Superior temporal gyrus (tissue), 1 donor: ENCODE data around the gene ARFRP1.
"Not testable (repeated sequence)": the region's sequence is repeated elsewhere in the genome, so short reads cannot be mapped to it uniquely, and the experiment has no call there.

Experiments used
- DNase-seq: peaks from one replicate; pipeline ENCODE4 v3.0.0-alpha.2; 2016; ENCODE audit errors: extremely low spot score

Gene ARFRP1

GRCh38 chr20:63675681-63676368, 32.0 kb downstream of the ARFRP1 start:
- DNase-seq, result no peak

- DNase-seq, result no peak
These were observed 33.8 kb downstream of the ARFRP1 start for GRCh38 chr20:63673951-63674350.

- DNase-seq, result no peak
These were observed 35.1 kb downstream of the ARFRP1 start for GRCh38 chr20:63672666-63673065.

GRCh38 chr20:63671695-63672094, 36.1 kb downstream of the ARFRP1 start:
- DNase-seq, result not testable (repeated sequence)

- DNase-seq, result no peak
These were observed 39.4 kb downstream of the ARFRP1 start for GRCh38 chr20:63668351-63668750.

- DNase-seq, result no peak
These were observed 39.9 kb downstream of the ARFRP1 start for GRCh38 chr20:63667858-63668257.

- DNase-seq, result no peak
These were observed 42.1 kb downstream of the ARFRP1 start for GRCh38 chr20:63665708-63666107.

- peak; percentile 52 for DNase-seq
These were observed 42.7 kb downstream of the ARFRP1 start for GRCh38 chr20:63664861-63665594.

GRCh38 chr20:63664143-63664851, 43.5 kb downstream of the ARFRP1 start:
- DNase-seq, result no peak

- no peak for DNase-seq
These were observed 44.3 kb downstream of the ARFRP1 start for GRCh38 chr20:63663332-63664066.

GRCh38 chr20:63662813-63663189, 45.0 kb downstream of the ARFRP1 start:
- DNase-seq, result no peak

- DNase-seq, result no peak
These were observed 45.6 kb downstream of the ARFRP1 start for GRCh38 chr20:63661959-63662812.

GRCh38 chr20:63661108-63661507, 46.7 kb downstream of the ARFRP1 start:
- DNase-seq, result no peak

GRCh38 chr20:63660622-63661021, 47.2 kb downstream of the ARFRP1 start:
- DNase-seq, result no peak

- not testable (repeated sequence) for DNase-seq
These were observed 47.6 kb downstream of the ARFRP1 start for GRCh38 chr20:63660174-63660573.

GRCh38 chr20:63659370-63659769, 48.4 kb downstream of the ARFRP1 start:
- no peak for DNase-seq

- no peak for DNase-seq
These were observed 49.0 kb downstream of the ARFRP1 start for GRCh38 chr20:63658749-63659187.

GRCh38 chr20:63657937-63658748, 49.6 kb downstream of the ARFRP1 start, which contains the start of gene RTEL1:
TSS of gene RTEL1 (plus strand) at chr20:63658312. CDS start at chr20:63659403, 1,091 bp downstream.
- peak; percentile 94 for DNase-seq

- no peak for DNase-seq
These were observed 50.4 kb downstream of the ARFRP1 start for GRCh38 chr20:63657260-63657936.
